Fibroblast of pulmonary artery (primary cell): ENCODE measurements around the gene ITLN2.

Source experiments
- DNase-seq: peaks from one replicate; pipeline ENCODE4 v3.0.0-alpha.2; 2010; ENCODE audit warnings: low read depth
- H3K4me3 ChIP-seq: replicated peaks from 2 replicates; pipeline ENCODE4 v1.5.1; 2011; ENCODE audit warnings: low read depth, mild to moderate bottlenecking, control low read depth, low read length, moderate library complexity
- TF ChIP-seq, protein P1 (sequence below): IDR thresholded peaks from 2 replicates; pipeline ENCODE4 v1.5.1; 2011; ENCODE audit warnings: mild to moderate bottlenecking, control low read depth, low read length, inconsistent platforms; ENCODE audit errors: missing control alignments

The ITLN2 gene

DNA sequence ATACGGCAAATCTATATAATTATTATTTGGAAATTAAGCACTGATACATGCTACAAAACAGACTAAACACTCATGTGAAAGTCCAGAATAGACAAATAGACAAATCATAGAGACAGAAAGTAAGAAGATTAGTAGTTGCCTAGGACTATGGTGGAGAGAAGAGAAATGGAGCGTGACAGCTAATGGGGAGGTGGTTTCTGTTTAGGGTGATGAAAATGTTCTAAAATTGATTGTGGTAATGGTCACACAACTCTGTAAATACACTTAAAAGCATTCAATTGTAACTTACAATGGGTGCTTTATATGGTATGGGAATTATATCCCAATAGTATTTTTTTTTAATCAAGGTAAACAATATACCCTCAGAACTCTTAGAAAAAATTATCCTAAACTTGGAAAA is 20.4 kb upstream of the ITLN2 start:
- no peak for DNase-seq
- no peak overlapping the region for H3K4me3 ChIP-seq
- TF ChIP-seq, protein P1, sequence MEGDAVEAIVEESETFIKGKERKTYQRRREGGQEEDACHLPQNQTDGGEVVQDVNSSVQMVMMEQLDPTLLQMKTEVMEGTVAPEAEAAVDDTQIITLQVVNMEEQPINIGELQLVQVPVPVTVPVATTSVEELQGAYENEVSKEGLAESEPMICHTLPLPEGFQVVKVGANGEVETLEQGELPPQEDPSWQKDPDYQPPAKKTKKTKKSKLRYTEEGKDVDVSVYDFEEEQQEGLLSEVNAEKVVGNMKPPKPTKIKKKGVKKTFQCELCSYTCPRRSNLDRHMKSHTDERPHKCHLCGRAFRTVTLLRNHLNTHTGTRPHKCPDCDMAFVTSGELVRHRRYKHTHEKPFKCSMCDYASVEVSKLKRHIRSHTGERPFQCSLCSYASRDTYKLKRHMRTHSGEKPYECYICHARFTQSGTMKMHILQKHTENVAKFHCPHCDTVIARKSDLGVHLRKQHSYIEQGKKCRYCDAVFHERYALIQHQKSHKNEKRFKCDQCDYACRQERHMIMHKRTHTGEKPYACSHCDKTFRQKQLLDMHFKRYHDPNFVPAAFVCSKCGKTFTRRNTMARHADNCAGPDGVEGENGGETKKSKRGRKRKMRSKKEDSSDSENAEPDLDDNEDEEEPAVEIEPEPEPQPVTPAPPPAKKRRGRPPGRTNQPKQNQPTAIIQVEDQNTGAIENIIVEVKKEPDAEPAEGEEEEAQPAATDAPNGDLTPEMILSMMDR, result no peak

GRCh38 chr1:160973491-160973890 is 18.9 kb upstream of the ITLN2 start:
- no peak for DNase-seq
- TF ChIP-seq, protein P1, result no peak
- H3K4me3 ChIP-seq, result no peak overlapping the region

- DNase-seq, result no peak
- H3K4me3 ChIP-seq, result no peak overlapping the region
- TF ChIP-seq, protein P1, result no peak
These were observed 18.3 kb upstream of the ITLN2 start for GRCh38 chr1:160972939-160973338.

- DNase-seq, result no peak
- TF ChIP-seq, protein P1, result no peak
- no peak overlapping the region for H3K4me3 ChIP-seq
These were observed 17.0 kb upstream of the ITLN2 start for GRCh38 chr1:160971618-160972056.

- DNase-seq, result no peak
- TF ChIP-seq, protein P1, result no peak
- H3K4me3 ChIP-seq, result no peak overlapping the region
These were observed 8.9 kb upstream of the ITLN2 start for GRCh38 chr1:160963521-160963920.

DNA sequence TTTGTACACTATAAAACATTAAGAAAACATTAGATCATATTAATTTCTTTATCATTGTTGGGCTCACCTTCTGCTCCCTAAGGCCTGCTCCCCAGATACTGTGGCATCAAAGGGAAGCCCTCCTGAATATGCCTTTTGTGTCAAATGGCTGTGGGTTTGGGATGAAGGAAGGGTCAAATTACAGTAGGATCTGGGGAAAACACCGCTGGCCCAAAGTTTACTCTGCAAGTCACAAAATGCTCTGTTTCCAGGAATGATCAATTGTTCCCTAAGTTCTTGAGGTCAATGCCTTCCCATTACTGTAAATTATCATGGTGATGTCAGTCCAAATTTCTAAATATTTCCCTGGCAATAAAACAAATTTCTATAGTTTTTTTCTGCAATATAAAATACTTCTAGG is 6.8 kb upstream of the ITLN2 start:
- no peak overlapping the region for H3K4me3 ChIP-seq
- TF ChIP-seq, protein P1, result no peak
- no peak for DNase-seq

- H3K4me3 ChIP-seq, result no peak overlapping the region
- DNase-seq, result no peak
- TF ChIP-seq, protein P1, result no peak
These were observed 2.4 kb upstream of the ITLN2 start for GRCh38 chr1:160956966-160957365.
